K562 (cell line): ENCODE data around the gene ERBB4.

Experiments used
- BRF2 ChIP-seq: IDR thresholded peaks from 3 replicates; pipeline ENCODE4 v1.6.1; 2011; ENCODE audit warnings: borderline replicate concordance, mild to moderate bottlenecking; ENCODE audit not compliant: insufficient read length, insufficient read depth
- EHMT2 ChIP-seq: fragments of 450-650 bp; IDR thresholded peaks from 2 replicates; pipeline ENCODE4 v1.6.1; 2018; ENCODE audit warnings: antibody characterized with exemption
- EP300 ChIP-seq: IDR thresholded peaks from 2 replicates; pipeline ENCODE4 v1.6.1; 2012; ENCODE audit warnings: low read length, improper control_type of control experiment
- ETV5 ChIP-seq: sonication (generic); formaldehyde crosslinking; IDR thresholded peaks from 2 replicates; pipeline ENCODE4 v1.4.0; 2020; ENCODE audit warnings: low read depth, mild to moderate bottlenecking, missing genetic modification reagents
- GABPB1 ChIP-seq: sonication (generic); formaldehyde crosslinking; IDR thresholded peaks from 2 replicates; pipeline ENCODE4 v1.8.0; 2022; ENCODE audit warnings: mild to moderate bottlenecking, missing genetic modification reagents
- JUN ChIP-seq, 2 experiments: sonication (generic) in 1 of 2; formaldehyde crosslinking in 1 of 2; IDR thresholded peaks; 2 replicates each; pipeline versions ENCODE4 v1.6.1 to v1.8.0; 2012 to 2022; ENCODE audit warnings: borderline replicate concordance in 2 of 2, mild to moderate bottlenecking in 2 of 2, improper control_type of control experiment in 1 of 2, low read depth in 1 of 2, low read length in 1 of 2, missing genetic modification reagents in 1 of 2
- NFRKB ChIP-seq: fragments of 450-650 bp; IDR thresholded peaks from 2 replicates; pipeline ENCODE4 v1.6.1; 2016; ENCODE audit warnings: low read depth
- SP1 ChIP-seq: sonication (generic); formaldehyde crosslinking; IDR thresholded peaks from 2 replicates; pipeline ENCODE4 v1.8.1; 2022; ENCODE audit warnings: mild to moderate bottlenecking, missing genetic modification reagents
- TF ChIP-seq, protein P1 (sequence below), 3 experiments: IDR thresholded peaks in 2 of 3; conservative IDR thresholded peaks in 1 of 3; 2 replicates each; pipeline ENCODE4 v1.5.1; 2011 to 2012; ENCODE audit warnings: low read length in 3 of 3, mild to moderate bottlenecking in 3 of 3, control low read depth in 2 of 3, improper control_type of control experiment in 1 of 3, inconsistent platforms in 1 of 3, low read depth in 1 of 3, mixed read lengths in 1 of 3, moderate library complexity in 1 of 3; ENCODE audit not compliant: insufficient read depth in 2 of 3
- TF ChIP-seq, protein P2 (sequence below): fragments of 250-450 bp; sonication (Bioruptor Pico); IDR thresholded peaks from 2 replicates; pipeline ENCODE4 v1.8.0; 2022; ENCODE audit warnings: inconsistent platforms

- TF ChIP-seq SP1 (CRISPR knock-in tag) (no peak), BRF2 (no peak), EHMT2 (no peak), ETV5 (CRISPR knock-in tag) (no peak), GABPB1 (no peak), JUN (IDR thresholded peaks at IDR 0.05; ENCODE audit: borderline replicate concordance, low read depth, low read length) (no peak), JUN (CRISPR knock-in tag; IDR thresholded peaks at IDR 0.05; ENCODE audit: borderline replicate concordance) (no peak), NFRKB (no peak), EP300 (no peak)
- TF ChIP-seq, protein P1, sequence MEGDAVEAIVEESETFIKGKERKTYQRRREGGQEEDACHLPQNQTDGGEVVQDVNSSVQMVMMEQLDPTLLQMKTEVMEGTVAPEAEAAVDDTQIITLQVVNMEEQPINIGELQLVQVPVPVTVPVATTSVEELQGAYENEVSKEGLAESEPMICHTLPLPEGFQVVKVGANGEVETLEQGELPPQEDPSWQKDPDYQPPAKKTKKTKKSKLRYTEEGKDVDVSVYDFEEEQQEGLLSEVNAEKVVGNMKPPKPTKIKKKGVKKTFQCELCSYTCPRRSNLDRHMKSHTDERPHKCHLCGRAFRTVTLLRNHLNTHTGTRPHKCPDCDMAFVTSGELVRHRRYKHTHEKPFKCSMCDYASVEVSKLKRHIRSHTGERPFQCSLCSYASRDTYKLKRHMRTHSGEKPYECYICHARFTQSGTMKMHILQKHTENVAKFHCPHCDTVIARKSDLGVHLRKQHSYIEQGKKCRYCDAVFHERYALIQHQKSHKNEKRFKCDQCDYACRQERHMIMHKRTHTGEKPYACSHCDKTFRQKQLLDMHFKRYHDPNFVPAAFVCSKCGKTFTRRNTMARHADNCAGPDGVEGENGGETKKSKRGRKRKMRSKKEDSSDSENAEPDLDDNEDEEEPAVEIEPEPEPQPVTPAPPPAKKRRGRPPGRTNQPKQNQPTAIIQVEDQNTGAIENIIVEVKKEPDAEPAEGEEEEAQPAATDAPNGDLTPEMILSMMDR (IDR thresholded peaks at IDR 0.05 in 2 of 3, conservative IDR thresholded peaks at IDR 0.05 in 1 of 3; ENCODE audit: insufficient read depth in 2 of 3, low read depth in 1 of 3, low read length in 3 of 3): no peak
- TF ChIP-seq, protein P2, sequence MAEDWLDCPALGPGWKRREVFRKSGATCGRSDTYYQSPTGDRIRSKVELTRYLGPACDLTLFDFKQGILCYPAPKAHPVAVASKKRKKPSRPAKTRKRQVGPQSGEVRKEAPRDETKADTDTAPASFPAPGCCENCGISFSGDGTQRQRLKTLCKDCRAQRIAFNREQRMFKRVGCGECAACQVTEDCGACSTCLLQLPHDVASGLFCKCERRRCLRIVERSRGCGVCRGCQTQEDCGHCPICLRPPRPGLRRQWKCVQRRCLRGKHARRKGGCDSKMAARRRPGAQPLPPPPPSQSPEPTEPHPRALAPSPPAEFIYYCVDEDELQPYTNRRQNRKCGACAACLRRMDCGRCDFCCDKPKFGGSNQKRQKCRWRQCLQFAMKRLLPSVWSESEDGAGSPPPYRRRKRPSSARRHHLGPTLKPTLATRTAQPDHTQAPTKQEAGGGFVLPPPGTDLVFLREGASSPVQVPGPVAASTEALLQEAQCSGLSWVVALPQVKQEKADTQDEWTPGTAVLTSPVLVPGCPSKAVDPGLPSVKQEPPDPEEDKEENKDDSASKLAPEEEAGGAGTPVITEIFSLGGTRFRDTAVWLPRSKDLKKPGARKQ (CRISPR knock-in tag): no peak
Measured at GRCh38 chr2:211344289-211344688, 1194.3 kb downstream of the ERBB4 start.
